Testis (tissue), 3 donors: Measurements from ENCODE around the gene TTC23. TPM values are rescaled to one million over a fixed set of nuclear protein-coding genes. Genes with fewer than 3 reads are reported as not detected.

ENCODE experiments used
- DNase-seq: peaks from one replicate; pipeline ENCODE4 v3.0.0-alpha.2; 2019
- H3K27ac ChIP-seq, 2 donors: fragments of 200-600 bp; sonication (generic); one replicate each; pipeline ENCODE4 v1.5.1; 2019
- H3K27me3 ChIP-seq: fragments of 200-600 bp; sonication (generic); one replicate; pipeline ENCODE4 v1.5.1; 2019
- H3K36me3 ChIP-seq: fragments of 200-600 bp; sonication (generic); one replicate; pipeline ENCODE4 v1.5.1; 2017; ENCODE audit warnings: low read depth; ENCODE audit errors: missing control alignments
- H3K4me1 ChIP-seq: fragments of 200-600 bp; sonication (generic); one replicate; pipeline ENCODE4 v1.5.1; 2019
- H3K4me3 ChIP-seq, 2 donors: fragments of 200-600 bp; sonication (generic); one replicate each; pipeline ENCODE4 v1.5.1; 2017 to 2019
- H3K9me3 ChIP-seq: fragments of 200-600 bp; sonication (generic); one replicate; pipeline ENCODE4 v1.5.1; 2017
- POLR2A ChIP-seq: fragments of 450-650 bp; IDR thresholded peaks from one replicate; pipeline ENCODE4 v1.6.1; 2017; ENCODE audit warnings: antibody characterized with exemption, mild to moderate bottlenecking, moderate library complexity
- WGBS, 2 donors: methylation state at CpG; one replicate each; pipeline ENCODE4 v1.1.5; 2018; 5-methylcytosine and 5-hydroxymethylcytosine counted together
- intact Hi-C: fragments of 100-400 bp; cut with DNase I; formaldehyde crosslinking; loops from one replicate; pipeline ENCODE4 v1.15.1; 2023; ENCODE audit warnings: low total_unique reads
- polyA plus RNA-seq: library from polyadenylated mRNA; stranded (reverse); fragments of 350-450 nt; fragmentation: Illumina TruSeq; extraction: RNeasy Lipid Tissue Mini Kit (QIAGEN cat#74804); gene quantifications from one replicate; pipeline ENCODE4 v1.2.3, GENCODE V29; 2014; ENCODE audit warnings: low read depth, low replicate concordance; ENCODE audit not compliant: insufficient read depth
- total RNA-seq, 2 donors: library from RNA; depleted of rRNA; stranded (reverse); fragments of >200 nt; gene quantifications; one replicate each; pipeline ENCODE4 v1.2.3, GENCODE V29; 2016
- TF ChIP-seq, protein P1 (sequence below), 3 experiments: fragments of 450-650 bp in 2 of 3; fragments of 200-600 bp in 1 of 3; sonication (generic) in 1 of 3; IDR thresholded peaks; one replicate each; pipeline ENCODE4 v1.5.1; 2016 to 2019; ENCODE audit warnings: antibody characterized with exemption in 3 of 3, mild to moderate bottlenecking in 2 of 3, moderate library complexity in 1 of 3

The TTC23 gene
- total and polyA plus RNA-seq, 3 donors from 2014 or later: 26.6 to 40.5 (median 37.2) TPM

GRCh38 chr15:99086327-99086667 is 163.1 kb downstream of the TTC23 start:
- WGBS, 2 donors: 81 to 95% methylated on average over 2 of the region's 2 CpGs
- Histone ChIP-seq H3K4me3 (no peak overlapping the region), H3K27ac (no peak overlapping the region), H3K4me1 (no peaks in the 10 kb centered on the region), H3K27me3 (no peaks in the 10 kb centered on the region), H3K36me3 (no peaks in the 10 kb centered on the region), H3K9me3 (no peaks in the 10 kb centered on the region)
- DNase-seq: no peak
- TF ChIP-seq POLR2A: no peak
- TF ChIP-seq, protein P1, sequence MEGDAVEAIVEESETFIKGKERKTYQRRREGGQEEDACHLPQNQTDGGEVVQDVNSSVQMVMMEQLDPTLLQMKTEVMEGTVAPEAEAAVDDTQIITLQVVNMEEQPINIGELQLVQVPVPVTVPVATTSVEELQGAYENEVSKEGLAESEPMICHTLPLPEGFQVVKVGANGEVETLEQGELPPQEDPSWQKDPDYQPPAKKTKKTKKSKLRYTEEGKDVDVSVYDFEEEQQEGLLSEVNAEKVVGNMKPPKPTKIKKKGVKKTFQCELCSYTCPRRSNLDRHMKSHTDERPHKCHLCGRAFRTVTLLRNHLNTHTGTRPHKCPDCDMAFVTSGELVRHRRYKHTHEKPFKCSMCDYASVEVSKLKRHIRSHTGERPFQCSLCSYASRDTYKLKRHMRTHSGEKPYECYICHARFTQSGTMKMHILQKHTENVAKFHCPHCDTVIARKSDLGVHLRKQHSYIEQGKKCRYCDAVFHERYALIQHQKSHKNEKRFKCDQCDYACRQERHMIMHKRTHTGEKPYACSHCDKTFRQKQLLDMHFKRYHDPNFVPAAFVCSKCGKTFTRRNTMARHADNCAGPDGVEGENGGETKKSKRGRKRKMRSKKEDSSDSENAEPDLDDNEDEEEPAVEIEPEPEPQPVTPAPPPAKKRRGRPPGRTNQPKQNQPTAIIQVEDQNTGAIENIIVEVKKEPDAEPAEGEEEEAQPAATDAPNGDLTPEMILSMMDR (IDR thresholded peaks at IDR 0.05): no peak
- intact Hi-C loops: no loop called here

Other genes with a start within 250 kb of the TTC23 start
- gene PGPEP1L, start 241.8 kb downstream of the TTC23 start, total RNA-seq: 1 to 10 TPM; 3.6 to 4.3 TPM
- gene PGPEP1L, start 241.8 kb downstream of the TTC23 start, polyA plus RNA-seq: 3.0 TPM
- 10 to 100 TPM in 1 of 2 donors, 1 to 10 TPM in 1; 10.0 to 11.1 TPM for gene SYNM, start 144.5 kb downstream of the TTC23 start, total RNA-seq
- 17.9 TPM for gene SYNM, start 144.5 kb downstream of the TTC23 start, polyA plus RNA-seq
- gene LRRC28, start 1.9 kb upstream of the TTC23 start, total RNA-seq: 10 to 100 TPM; 78.9 to 100.0 TPM
- 97.1 TPM for gene LRRC28, start 1.9 kb upstream of the TTC23 start, polyA plus RNA-seq